Gastrocnemius medialis (tissue), 4 donors: ENCODE measurements around the gene HLA-DRB1. TPM values are rescaled to one million over a fixed set of nuclear protein-coding genes. Genes with fewer than 3 reads are reported as not detected.
"Not testable (repeated sequence)": the region's sequence is repeated elsewhere in the genome, so short reads cannot be mapped to it uniquely, and the experiment has no call there.

ENCODE experiments used
- ATAC-seq, 2 donors: fragments of 150-250 bp; one replicate each; pipeline ENCODE4 v1.9.1; 2016
- DNase-seq, 2 donors: peaks; one replicate each; pipeline ENCODE4 v3.0.0-alpha.2; 2019
- H3K27ac ChIP-seq, 4 donors: fragments of 200-600 bp; sonication (generic); 1 replicate in 1 of 4; 2 replicates in 3 of 4; pipeline ENCODE4 v1.5.1; 2016 to 2018; ENCODE audit warnings: mild to moderate bottlenecking in 2 of 4, moderate library complexity in 1 of 4
- H3K27me3 ChIP-seq, 3 donors: fragments of 200-600 bp; sonication (generic) in 2 of 3; 1 replicate in 1 of 3; 2 replicates in 2 of 3; pipeline versions ENCODE4 v1.5.1 to v1.6.0; 2016 to 2019; ENCODE audit warnings: mild to moderate bottlenecking in 1 of 3, moderate library complexity in 1 of 3
- H3K36me3 ChIP-seq, 2 donors: fragments of 200-600 bp; sonication (generic) in 1 of 2; one replicate each; pipeline ENCODE4 v1.5.1; 2017 to 2018
- H3K4me1 ChIP-seq, 2 donors: fragments of 200-600 bp; sonication (generic) in 1 of 2; one replicate each; pipeline ENCODE4 v1.5.1; 2016 to 2017; ENCODE audit warnings: mild to moderate bottlenecking in 2 of 2
- H3K4me3 ChIP-seq, 4 donors: fragments of 200-600 bp; sonication (generic) in 3 of 4; 1 replicate in 1 of 4; 2 replicates in 3 of 4; pipeline ENCODE4 v1.5.1; 2016 to 2019; ENCODE audit warnings: mild to moderate bottlenecking in 2 of 4
- H3K9me3 ChIP-seq, 3 donors: fragments of 200-600 bp; sonication (generic) in 2 of 3; 1 replicate in 1 of 3; 2 replicates in 2 of 3; pipeline ENCODE4 v1.5.1; 2016 to 2019
- POLR2A ChIP-seq, 2 donors: fragments of 450-650 bp; IDR thresholded peaks; one replicate each; pipeline ENCODE4 v1.6.1; 2017; ENCODE audit warnings: antibody characterized with exemption in 2 of 2, mild to moderate bottlenecking in 2 of 2, moderate library complexity in 2 of 2
- in situ Hi-C, 4 donors: fragments of 200-750 bp; cut with MboI; loops; one replicate each; pipeline versions ENCODE4 v1.15.0 to v1.8.0; 2017; ENCODE audit warnings: low sequenced_read_pairs in 4 of 4
- intact Hi-C: fragments of 100-400 bp; cut with DNase I; formaldehyde crosslinking; loops from one replicate; pipeline ENCODE4 v1.15.1; 2023; ENCODE audit warnings: low total_unique reads
- total RNA-seq, 4 donors: library from RNA; depleted of rRNA; stranded (reverse); fragments of >200 nt; gene quantifications; one replicate each; pipeline versions ENCODE4 v1.1.0 to v1.2.3, GENCODE V29; 2016
- TF ChIP-seq, protein P1 (sequence below), 5 experiments: fragments of 450-650 bp in 3 of 5; fragments of 200-600 bp in 2 of 5; sonication (generic) in 2 of 5; IDR thresholded peaks in 4 of 5; conservative IDR thresholded peaks in 1 of 5; 1 replicate in 4 of 5; 2 replicates in 1 of 5; pipeline ENCODE4 v1.5.1; 2016 to 2019; ENCODE audit warnings: antibody characterized with exemption in 5 of 5, mild to moderate bottlenecking in 3 of 5, moderate library complexity in 3 of 5

Gene HLA-DRB1
- total RNA-seq, 4 donors from 2014 or later = 7.5 to 25.2 (median 16.5) TPM

- ATAC-seq (no peak), DNase-seq (no peak)
- intact Hi-C loops = loop anchor here (5.0 kb wide), 1 partner anchor 48 kb away; no protein-coding TSS in a partner anchor
- TF ChIP-seq, protein P1, sequence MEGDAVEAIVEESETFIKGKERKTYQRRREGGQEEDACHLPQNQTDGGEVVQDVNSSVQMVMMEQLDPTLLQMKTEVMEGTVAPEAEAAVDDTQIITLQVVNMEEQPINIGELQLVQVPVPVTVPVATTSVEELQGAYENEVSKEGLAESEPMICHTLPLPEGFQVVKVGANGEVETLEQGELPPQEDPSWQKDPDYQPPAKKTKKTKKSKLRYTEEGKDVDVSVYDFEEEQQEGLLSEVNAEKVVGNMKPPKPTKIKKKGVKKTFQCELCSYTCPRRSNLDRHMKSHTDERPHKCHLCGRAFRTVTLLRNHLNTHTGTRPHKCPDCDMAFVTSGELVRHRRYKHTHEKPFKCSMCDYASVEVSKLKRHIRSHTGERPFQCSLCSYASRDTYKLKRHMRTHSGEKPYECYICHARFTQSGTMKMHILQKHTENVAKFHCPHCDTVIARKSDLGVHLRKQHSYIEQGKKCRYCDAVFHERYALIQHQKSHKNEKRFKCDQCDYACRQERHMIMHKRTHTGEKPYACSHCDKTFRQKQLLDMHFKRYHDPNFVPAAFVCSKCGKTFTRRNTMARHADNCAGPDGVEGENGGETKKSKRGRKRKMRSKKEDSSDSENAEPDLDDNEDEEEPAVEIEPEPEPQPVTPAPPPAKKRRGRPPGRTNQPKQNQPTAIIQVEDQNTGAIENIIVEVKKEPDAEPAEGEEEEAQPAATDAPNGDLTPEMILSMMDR (IDR thresholded peaks at IDR 0.05 in 4 of 5, conservative IDR thresholded peaks at IDR 0.05 in 1 of 5) = no peak
- no peak for TF ChIP-seq POLR2A (IDR thresholded peaks at IDR 0.05)
- Histone ChIP-seq H3K4me1 (no peaks in the 10 kb centered on the region), H3K27me3 (no peaks in the 10 kb centered on the region), H3K9me3 (no peaks in the 10 kb centered on the region), H3K4me3 (no peak overlapping the region), H3K36me3 (no peaks in the 10 kb centered on the region), H3K27ac (no peak overlapping the region)
- in situ Hi-C loops = no loop called here
Observed at GRCh38 chr6:32539839-32540238, 49.8 kb downstream of the HLA-DRB1 start.

GRCh38 chr6:32530431-32530793 is 59.2 kb downstream of the HLA-DRB1 start:
- ATAC-seq, H3K4me1 ChIP-seq, in situ Hi-C loops, DNase-seq, H3K27me3 ChIP-seq, intact Hi-C loops, H3K36me3 ChIP-seq, H3K4me3 ChIP-seq, H3K9me3 ChIP-seq: not testable (repeated sequence)
- peak overlapping the region in 1 of 4 donors; percentile 65 for H3K27ac ChIP-seq

DNA sequence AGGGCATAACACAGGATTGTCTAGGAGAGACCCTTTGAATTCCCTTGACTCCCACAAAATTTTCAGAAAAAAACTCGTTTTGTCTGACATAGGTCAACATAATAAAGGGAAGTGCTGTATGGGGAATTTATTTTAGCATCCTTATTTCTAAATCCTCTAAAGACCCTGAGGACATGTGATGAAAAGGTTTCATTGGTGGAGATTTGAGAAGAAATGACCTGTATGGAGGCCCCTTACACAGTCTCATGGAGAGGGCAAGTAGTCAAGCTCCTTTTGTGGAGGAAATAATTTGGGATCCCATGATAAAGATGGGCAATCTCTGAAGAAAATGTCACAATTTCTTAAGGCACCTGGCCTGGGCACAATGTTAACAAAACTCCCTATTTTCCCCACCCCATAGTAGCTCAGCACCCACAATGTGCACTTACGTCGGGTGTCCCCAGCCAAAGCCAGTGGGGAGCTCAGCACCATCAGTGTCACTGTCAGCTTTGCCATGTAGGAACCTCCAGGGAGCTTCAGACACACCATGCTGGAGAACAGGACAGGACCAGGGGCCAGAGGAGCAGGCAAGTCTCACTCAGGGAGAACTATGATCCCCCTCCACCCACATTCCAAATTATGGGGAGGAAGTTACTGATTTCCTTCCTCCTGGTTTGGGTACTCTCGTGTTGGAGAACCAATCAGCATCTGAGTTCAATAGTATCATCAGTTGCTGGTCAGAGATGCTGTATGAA is 59.8 kb downstream of the HLA-DRB1 start, which contains the start of gene HLA-DRB5:
TSS of gene HLA-DRB5 (minus strand) at position 591 of the 734 bp plus-strand sequence. CDS start at position 528, 63 bp downstream.
- intact Hi-C loops = no loop called here
- peak within 1 kb of the TSS in 1 of 4 donors; percentile 41 for H3K4me3 ChIP-seq
- no peaks in the 10 kb centered on the region for H3K27me3 ChIP-seq
- DNase-seq (peak; percentile 1 to 10), ATAC-seq (peak; percentile 56 to 72)
- no peaks in the 10 kb centered on the region for H3K9me3 ChIP-seq
- no peaks in the 10 kb centered on the region for H3K36me3 ChIP-seq
- peak within 1 kb of the TSS in 1 of 4 donors; percentile 65 for H3K27ac ChIP-seq
- in situ Hi-C loops = loop anchor here (5.0 to 10.0 kb wide), 2 partner anchors 55 to 57 kb away; partner anchors contain the start of gene HLA-DRB1 (in 4 of the 4)
- peak in 1 of 2 donors; percentile 44 for TF ChIP-seq POLR2A (IDR thresholded peaks at IDR 0.05)
- TF ChIP-seq, protein P1 (IDR thresholded peaks at IDR 0.05 in 4 of 5, conservative IDR thresholded peaks at IDR 0.05 in 1 of 5) = no peak
- no peaks in the 10 kb centered on the region for H3K4me1 ChIP-seq

Other genes starting within 250 kb of the HLA-DRB1 start
- gene TSBP1, start 217.9 kb downstream of the HLA-DRB1 start, total RNA-seq = not detected
- not detected for gene BTNL2, start 182.7 kb downstream of the HLA-DRB1 start, total RNA-seq
- 10 to 100 TPM; 43.7 to 98.5 (median 57.3) TPM for gene HLA-DRA, start 150.0 kb downstream of the HLA-DRB1 start, total RNA-seq
- gene HLA-DRB5, start 59.6 kb downstream of the HLA-DRB1 start, total RNA-seq = 10 to 100 TPM in 1 of 4 donors, under 1 TPM in 1, not detected in 2; 0.80 to 19.0 TPM
- 1 to 10 TPM in 2 of 4 donors, under 1 TPM in 1, not detected in 1; 0.66 to 3.5 (median 1.5) TPM for gene HLA-DQA1, start 47.6 kb upstream of the HLA-DRB1 start, total RNA-seq
- 1 to 10 TPM in 2 of 4 donors, under 1 TPM in 2; 0.22 to 2.2 (median 0.91) TPM for gene HLA-DQB1, start 76.8 kb upstream of the HLA-DRB1 start, total RNA-seq
- gene HLA-DQA2, start 151.5 kb upstream of the HLA-DRB1 start, total RNA-seq = under 1 TPM in 1 of 4 donors, not detected in 3; 0.49 TPM
- gene HLA-DQB2, start 173.7 kb upstream of the HLA-DRB1 start, total RNA-seq = under 1 TPM in 2 of 4 donors, not detected in 2; 0.66 to 0.78 TPM
- gene HLA-DOB, start 227.2 kb upstream of the HLA-DRB1 start, total RNA-seq = under 1 TPM in 3 of 4 donors, not detected in 1; 0.22 to 0.72 (median 0.36) TPM
- gene TAP2, start 248.9 kb upstream of the HLA-DRB1 start, total RNA-seq = 1 to 10 TPM; 2.5 to 7.1 (median 4.1) TPM